CD4-positive, alpha-beta memory T cell (primary cell): Measurements from ENCODE around the gene TSR3. TPM values are rescaled to one million over a fixed set of nuclear protein-coding genes. Genes with fewer than 3 reads are reported as not detected.
A peak's percentile ranks its signal among the peaks of the same experiment; 100 is the strongest.

Experiments
- CTCF ChIA-PET: fragments of 350-600 bp; sonication (Branson Sonifier 250); formaldehyde crosslinking; loops from one replicate; lab custom pipeline; 2021; ENCODE audit warnings: inconsistent platforms; ENCODE audit not compliant: partially characterized antibody; lab: Charles Lee
- POLR2A ChIA-PET: fragments of 350-600 bp; sonication (Branson Sonifier 250); formaldehyde crosslinking; loops from one replicate; lab custom pipeline; 2021; ENCODE audit not compliant: partially characterized antibody; lab: Charles Lee
- DNase-seq, 5 donors: peaks; one replicate each; pipeline versions ENCODE4 v3.0.0 to v3.0.0-alpha.2; 2020 to 2022; ENCODE audit warnings: mixed read lengths in 1 of 5
- H3K27ac ChIP-seq: one replicate; pipeline ENCODE4 v1.7.0; 2013; ENCODE audit warnings: low read depth, low read length
- H3K27me3 ChIP-seq: 2 replicates; pipeline ENCODE4 v1.7.0; 2013; ENCODE audit warnings: mild to moderate bottlenecking, low read length, moderate library complexity; ENCODE audit not compliant: insufficient read depth
- H3K36me3 ChIP-seq: 2 replicates; pipeline ENCODE4 v1.7.0; 2013; ENCODE audit warnings: mild to moderate bottlenecking, low read length, moderate library complexity; ENCODE audit not compliant: insufficient read depth
- H3K4me1 ChIP-seq: 2 replicates; pipeline ENCODE4 v1.7.0; 2013; ENCODE audit warnings: mild to moderate bottlenecking, low read length, moderate library complexity; ENCODE audit not compliant: insufficient read depth
- H3K4me3 ChIP-seq, 2 donors: one replicate each; pipeline ENCODE4 v1.7.0; 2013; ENCODE audit warnings: low read length in 2 of 2, mild to moderate bottlenecking in 1 of 2
- H3K9me3 ChIP-seq, 2 donors: one replicate each; pipeline ENCODE4 v1.7.0; 2013; ENCODE audit warnings: low read length in 2 of 2, control low read depth in 1 of 2; ENCODE audit not compliant: control insufficient read depth in 1 of 2
- H3K27ac Mint-ChIP-seq, 7 donors: one replicate each; pipeline ENCODE4 v1.8.0; 2020 to 2021; ENCODE audit warnings: mixed read lengths in 7 of 7, mild to moderate bottlenecking in 6 of 7, inconsistent platforms in 3 of 7, moderate library complexity in 3 of 7
- H3K27me3 Mint-ChIP-seq, 2 donors: one replicate each; pipeline ENCODE4 v1.8.0; 2020 to 2021; ENCODE audit warnings: mixed read lengths in 2 of 2
- H3K36me3 Mint-ChIP-seq, 2 donors: one replicate each; pipeline ENCODE4 v1.8.0; 2020 to 2021; ENCODE audit warnings: mixed read lengths in 2 of 2, inconsistent platforms in 1 of 2, mild to moderate bottlenecking in 1 of 2
- H3K4me1 Mint-ChIP-seq, 4 donors: one replicate each; pipeline ENCODE4 v1.8.0; 2020 to 2021; ENCODE audit warnings: mixed read lengths in 4 of 4, mild to moderate bottlenecking in 1 of 4
- H3K4me3 Mint-ChIP-seq, 8 donors: one replicate each; pipeline ENCODE4 v1.8.0; 2020 to 2021; ENCODE audit warnings: mixed read lengths in 8 of 8, mild to moderate bottlenecking in 7 of 8, moderate library complexity in 6 of 8, inconsistent platforms in 3 of 8
- H3K9me3 Mint-ChIP-seq, 8 donors: one replicate each; pipeline ENCODE4 v1.8.0; 2020 to 2021; ENCODE audit warnings: mixed read lengths in 8 of 8, mild to moderate bottlenecking in 5 of 8, inconsistent platforms in 3 of 8, moderate library complexity in 1 of 8
- intact Hi-C: fragments of 100-400 bp; cut with micrococcal nuclease; formaldehyde crosslinking; loops from one replicate; pipeline ENCODE4 v1.15.1; 2023
- polyA plus RNA-seq, 2 donors: library from polyadenylated mRNA; unstranded; fragments of 300-500 nt; fragmentation: Illumina TruSeq; gene quantifications; one replicate each; pipeline ENCODE4 v1.2.3, GENCODE V29; 2021
- total RNA-seq, 2 experiments: library from RNA; stranded (reverse); gene quantifications; one replicate each; pipeline ENCODE4 v1.2.3, GENCODE V29; 2021

Gene TSR3
- total and polyA plus RNA-seq, 4 experiments from 2014 or later = 38.1 to 116 (median 69.7) TPM

DNA sequence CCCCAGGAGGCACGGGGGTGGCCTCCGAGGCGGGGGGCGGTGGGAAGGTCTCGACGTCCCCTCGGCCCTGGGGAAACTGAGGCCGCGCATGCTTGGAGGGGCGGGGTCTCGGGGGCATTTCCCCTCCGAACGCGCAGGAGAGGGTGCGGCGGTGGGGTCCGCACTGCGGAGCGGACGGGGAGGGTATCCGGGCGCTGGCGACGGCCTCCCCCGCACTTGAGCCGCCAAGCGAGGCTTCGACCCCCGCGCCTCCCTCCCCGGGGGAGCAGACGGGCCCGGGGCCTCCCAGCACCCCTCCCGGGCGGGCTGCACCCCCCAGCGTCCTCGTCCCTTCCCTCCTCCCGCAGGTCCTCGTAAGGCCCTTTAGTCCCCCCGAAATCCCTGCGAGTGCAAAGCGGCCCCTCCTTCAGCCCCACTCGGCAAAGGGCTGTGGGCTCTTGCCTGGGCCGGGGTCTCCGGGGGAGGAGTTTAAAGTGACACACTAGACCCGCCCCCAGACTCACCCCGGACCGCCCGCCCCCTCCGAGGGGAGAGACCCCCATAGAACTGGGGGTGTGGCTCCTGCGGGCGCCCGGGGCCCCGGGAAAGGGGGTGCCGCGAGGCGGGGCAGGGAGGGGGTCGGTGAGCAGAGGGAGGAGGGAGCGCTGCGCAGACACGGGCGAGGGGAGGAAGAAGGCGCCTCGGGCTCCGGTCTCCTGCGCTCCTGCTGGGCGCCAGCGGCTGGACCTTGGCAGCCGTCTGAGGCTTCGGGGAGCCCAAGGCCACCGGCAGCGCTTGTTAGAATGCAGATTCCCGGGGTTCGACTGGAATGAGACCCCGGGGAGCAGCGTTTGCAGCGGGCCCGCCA lies 17.6 kb downstream of the TSR3 start:
- Mint-ChIP-seq H3K27me3 (peaks cover 3 to 6% of the 10 kb centered on the region in 2 donors), H3K4me1 (peaks cover 7 to 26% (median 16%) of the 10 kb centered on the region in 4 donors), H3K9me3 (peaks cover 0 to 1% (median 0%) of the 10 kb centered on the region in 8 donors), H3K27ac (no peak overlapping the region), H3K4me3 (peak overlapping the region in 2 of 8 donors; percentile 17 to 67), H3K36me3 (no peaks in the 10 kb centered on the region)
- Histone ChIP-seq H3K36me3 (no peaks in the 10 kb centered on the region), H3K9me3 (no peaks in the 10 kb centered on the region), H3K4me1 (peaks cover 33% of the 10 kb centered on the region), H3K4me3 (no peak overlapping the region), H3K27me3 (peaks cover 17% of the 10 kb centered on the region), H3K27ac (no peak overlapping the region)
- DNase-seq = no peak
- intact Hi-C loops = loop anchor here (1.0 kb wide), 1 partner anchor 9 kb away; no protein-coding TSS in a partner anchor
- ChIA-PET POLR2A (interaction anchor here (0.8 to 1.5 kb wide), 2 partner anchors 8 to 9 kb away, joined by 3 to 4 read pairs; no protein-coding TSS in a partner anchor), CTCF (no interaction called here)

DNA sequence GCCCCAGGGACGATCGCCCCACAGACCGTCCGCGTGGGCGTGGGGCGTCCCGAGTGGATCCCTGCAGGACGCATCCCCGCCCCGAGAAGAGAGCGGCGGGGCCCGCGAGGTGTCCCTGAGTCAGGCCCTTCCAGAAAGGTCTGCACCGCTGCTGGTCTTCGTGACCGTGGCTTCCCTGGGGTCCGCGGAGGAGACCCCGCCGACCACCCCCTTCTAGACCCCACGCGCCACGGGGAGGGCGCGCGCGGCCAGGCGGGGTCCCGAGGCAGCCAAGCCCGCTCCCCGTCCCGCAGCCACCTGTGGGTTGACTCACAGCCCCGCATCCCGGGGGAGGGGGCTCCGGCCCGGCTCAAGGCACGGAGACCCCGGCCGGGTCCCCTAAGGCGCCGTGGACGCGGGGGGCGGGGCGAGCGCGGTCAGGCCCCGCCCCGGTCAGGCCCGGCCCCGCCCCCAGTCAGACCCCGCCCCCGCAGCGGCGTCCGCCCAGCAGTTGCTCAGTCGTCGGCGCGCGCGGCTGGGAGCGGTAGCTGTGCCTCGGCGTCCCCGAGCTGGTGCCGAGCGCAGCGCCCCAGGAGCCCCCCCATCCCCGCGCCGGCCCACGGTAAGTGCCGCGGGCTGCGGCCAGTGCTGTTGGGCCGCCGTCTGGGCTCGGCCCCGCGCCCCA lies 18.4 kb downstream of the TSR3 start, which contains the start of gene BAIAP3:
Gene BAIAP3, plus strand, starts transcription at position 497 of the 664 bp plus-strand sequence. CDS start 4,905 bp downstream, outside the sequence.
- peak within 1 kb of the TSS in 1 of 2 donors; percentile 24 for H3K4me3 ChIP-seq
- H3K27me3 ChIP-seq = peaks cover 17% of the 10 kb centered on the region
- peak in 4 of 5 donors; percentile 39 to 50 (median 42) for DNase-seq
- Mint-ChIP-seq H3K9me3 (peaks cover 0 to 1% (median 0%) of the 10 kb centered on the region in 8 donors), H3K36me3 (no peaks in the 10 kb centered on the region), H3K4me1 (peaks cover 7 to 26% (median 16%) of the 10 kb centered on the region in 4 donors), H3K27me3 (peaks cover 3 to 6% of the 10 kb centered on the region in 2 donors), H3K4me3 (peak within 1 kb of the TSS; percentile 74 to 90 (median 82)), H3K27ac (peak within 1 kb of the TSS in 6 of 7 donors; percentile 19 to 72 (median 60))
- intact Hi-C loops = loop anchor here (1.0 kb wide), 1 partner anchor 10 kb away; no protein-coding TSS in a partner anchor
- no peak within 1 kb of the TSS for H3K27ac ChIP-seq
- no peaks in the 10 kb centered on the region for H3K9me3 ChIP-seq
- POLR2A ChIA-PET = interaction anchor here (0.8 to 2.0 kb wide), 3 partner anchors 9 to 24 kb away, joined by 3 to 16 read pairs (median 6); partner anchors contain the start of gene UBE2I
- H3K36me3 ChIP-seq = no peaks in the 10 kb centered on the region
- H3K4me1 ChIP-seq = peaks cover 33% of the 10 kb centered on the region
- CTCF ChIA-PET = interaction anchor here (0.6 to 1.6 kb wide), 2 partner anchors 9 to 47 kb away, joined by 3 to 7 read pairs; no protein-coding TSS in a partner anchor

DNA sequence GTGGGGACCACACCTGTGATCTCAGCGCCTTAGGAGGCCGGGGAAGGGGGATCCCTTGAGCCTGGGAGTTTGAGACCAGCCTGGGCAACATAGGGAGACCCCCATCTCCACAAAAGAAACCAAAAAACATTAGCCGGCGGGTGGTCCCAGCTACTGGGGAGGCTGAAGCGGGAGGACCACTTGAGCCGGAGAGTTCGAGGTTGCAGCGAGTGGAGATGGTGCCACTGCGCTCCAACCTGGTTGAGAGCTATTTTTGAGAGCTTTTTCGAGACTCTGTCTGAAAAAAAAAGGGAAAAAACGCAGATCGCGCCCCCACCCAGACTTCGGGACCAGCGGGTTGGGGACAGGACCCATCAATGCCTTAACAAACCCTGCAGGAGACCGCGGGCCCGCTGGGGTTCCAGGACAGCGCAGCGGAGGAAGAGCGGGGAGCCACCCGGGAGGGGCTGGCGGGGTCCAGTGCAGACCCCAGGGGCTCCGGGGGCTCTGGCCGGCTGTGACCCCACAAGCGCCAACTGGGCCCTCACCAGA lies 19.0 kb downstream of the TSR3 start:
- DNase-seq = peak in 1 of 5 donors; percentile 29
- Histone ChIP-seq H3K4me1 (peaks cover 33% of the 10 kb centered on the region), H3K9me3 (no peaks in the 10 kb centered on the region), H3K4me3 (peak overlapping the region in 1 of 2 donors; percentile 24), H3K27ac (no peak overlapping the region), H3K27me3 (peaks cover 17% of the 10 kb centered on the region), H3K36me3 (no peaks in the 10 kb centered on the region)
- Mint-ChIP-seq H3K4me1 (peaks cover 7 to 26% (median 16%) of the 10 kb centered on the region in 4 donors), H3K27me3 (peaks cover 3 to 6% of the 10 kb centered on the region in 2 donors), H3K36me3 (no peaks in the 10 kb centered on the region), H3K27ac (peak overlapping the region in 6 of 7 donors; percentile 19 to 72 (median 60)), H3K9me3 (peaks cover 0 to 1% (median 0%) of the 10 kb centered on the region in 8 donors), H3K4me3 (peak overlapping the region; percentile 74 to 90 (median 82))
- POLR2A ChIA-PET = interaction anchor here (0.8 to 2.0 kb wide), 7 partner anchors 9 to 1950 kb away, joined by 3 to 16 read pairs (median 6); partner anchors contain the start of genes UBE2I and UQCC4
- CTCF ChIA-PET = interaction anchor here (0.6 to 1.6 kb wide), 3 partner anchors 10 to 184 kb away, joined by 3 to 7 read pairs (median 3); no protein-coding TSS in a partner anchor
- intact Hi-C loops = loop anchor here (1.0 kb wide), 2 partner anchors 8 to 11 kb away; no protein-coding TSS in a partner anchor

DNA sequence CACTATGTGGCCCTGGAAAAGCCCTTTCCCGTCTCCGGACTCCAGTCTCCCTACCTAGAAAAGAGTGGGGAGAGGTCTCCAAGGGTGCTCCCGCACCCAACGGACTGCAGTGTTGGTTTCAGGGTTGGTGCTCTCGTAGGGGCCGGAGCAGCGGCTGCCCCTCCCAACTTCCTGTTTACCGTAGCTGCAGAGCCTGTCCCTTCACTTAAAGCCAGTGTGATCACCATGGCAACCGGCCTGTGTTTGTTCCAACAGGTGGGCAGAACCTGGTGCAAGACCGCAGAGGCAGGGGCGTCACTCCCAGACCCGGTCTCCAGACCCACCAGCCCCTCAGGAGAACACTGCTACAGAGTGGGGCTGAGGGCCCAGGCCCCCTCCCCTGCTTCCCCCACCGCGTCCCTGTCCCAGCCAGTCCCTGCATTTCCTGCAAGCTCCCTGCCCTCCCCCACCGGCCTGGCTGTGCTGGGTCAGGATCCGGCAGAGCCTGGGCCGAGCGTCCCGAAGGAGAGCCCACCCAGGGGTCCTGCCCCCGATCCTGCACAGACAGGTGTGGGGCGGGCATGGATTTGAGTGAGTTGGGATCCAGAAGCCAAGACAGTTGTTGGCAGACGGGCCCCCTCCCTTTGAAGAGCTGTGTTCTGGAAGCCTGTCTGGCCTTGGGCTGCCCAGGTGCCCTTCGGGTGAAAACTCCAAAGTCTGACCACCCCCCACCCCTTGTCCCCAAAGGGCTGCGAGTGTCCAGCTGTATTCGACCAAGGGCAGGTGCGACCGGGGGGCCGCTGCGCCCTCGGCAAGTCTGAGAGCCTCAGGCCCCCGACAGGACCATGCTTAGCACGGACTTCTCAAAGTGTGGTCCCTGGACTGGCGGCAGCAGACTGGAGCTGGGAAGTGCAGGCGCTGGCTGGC lies 19.7 kb downstream of the TSR3 start:
- Mint-ChIP-seq H3K4me3 (peak overlapping the region; percentile 74 to 90 (median 82)), H3K27me3 (peaks cover 3 to 6% of the 10 kb centered on the region in 2 donors), H3K27ac (peak overlapping the region; percentile 68 to 90 (median 78)), H3K9me3 (peaks cover 0 to 1% (median 0%) of the 10 kb centered on the region in 8 donors), H3K36me3 (no peaks in the 10 kb centered on the region), H3K4me1 (peaks cover 7 to 26% (median 16%) of the 10 kb centered on the region in 4 donors)
- intact Hi-C loops = loop anchor here (1.0 kb wide), 1 partner anchor 8 kb away; no protein-coding TSS in a partner anchor
- peak overlapping the region; percentile 24 for H3K27ac ChIP-seq
- peaks cover 33% of the 10 kb centered on the region for H3K4me1 ChIP-seq
- POLR2A ChIA-PET = interaction anchor here (0.8 to 2.0 kb wide), 8 partner anchors 8 to 1951 kb away, joined by 3 to 16 read pairs (median 5); partner anchors contain the start of genes UBE2I and UQCC4
- peak overlapping the region; percentile 15 to 24 for H3K4me3 ChIP-seq
- no peaks in the 10 kb centered on the region for H3K36me3 ChIP-seq
- peaks cover 17% of the 10 kb centered on the region for H3K27me3 ChIP-seq
- H3K9me3 ChIP-seq = no peaks in the 10 kb centered on the region
- CTCF ChIA-PET = interaction anchor here (0.6 to 1.6 kb wide), 3 partner anchors 11 to 185 kb away, joined by 3 to 7 read pairs (median 3); no protein-coding TSS in a partner anchor
- peak; percentile 43 to 77 (median 52) for DNase-seq

DNA sequence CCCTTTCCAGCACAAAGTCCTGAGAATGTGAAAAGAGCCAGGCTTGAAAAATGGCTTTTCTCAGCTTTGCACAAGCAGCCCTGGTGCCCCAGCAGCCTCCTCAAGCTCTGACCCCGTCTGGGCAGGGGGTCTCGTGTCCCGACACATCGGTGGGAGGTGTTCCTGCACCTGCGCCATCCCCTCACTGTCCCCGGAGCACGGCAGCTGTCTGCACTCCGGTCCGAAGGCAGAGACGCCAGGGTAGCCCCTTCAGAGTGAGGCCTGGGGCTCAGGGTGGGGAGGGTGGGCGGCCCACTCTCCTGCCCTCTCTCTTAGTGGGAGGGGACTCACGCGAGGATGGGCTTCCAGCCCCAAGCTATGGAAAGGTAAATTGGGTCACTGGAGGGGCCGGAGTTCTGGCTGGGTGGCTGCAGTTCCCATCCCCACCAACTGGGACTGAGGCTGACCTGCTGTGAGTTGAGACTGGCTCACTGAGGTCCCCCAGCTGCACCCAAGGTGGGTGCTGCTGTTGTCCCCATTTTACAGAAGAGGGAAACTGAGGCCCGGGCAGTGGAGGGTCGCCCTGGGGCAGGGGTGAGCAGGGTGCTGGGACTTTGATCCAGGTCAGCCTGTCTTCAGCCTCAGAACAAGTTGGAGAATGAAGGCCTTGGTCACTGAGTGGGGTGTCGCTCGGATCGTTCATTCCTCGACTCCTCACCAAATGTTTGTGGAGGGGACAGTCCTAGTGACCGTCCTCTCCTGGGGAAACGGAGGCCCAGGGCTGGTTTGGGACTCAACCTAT lies 20.6 kb downstream of the TSR3 start:
- peaks cover 17% of the 10 kb centered on the region for H3K27me3 ChIP-seq
- intact Hi-C loops = no loop called here
- Mint-ChIP-seq H3K27ac (peak overlapping the region; percentile 68 to 90 (median 78)), H3K9me3 (peaks cover 0 to 1% (median 0%) of the 10 kb centered on the region in 8 donors), H3K27me3 (peaks cover 3 to 6% of the 10 kb centered on the region in 2 donors), H3K4me1 (peaks cover 10 to 26% (median 17%) of the 10 kb centered on the region in 4 donors), H3K4me3 (peak overlapping the region; percentile 60 to 90 (median 82)), H3K36me3 (peaks cover 0 to 5% of the 10 kb centered on the region in 2 donors)
- peaks cover 33% of the 10 kb centered on the region for H3K4me1 ChIP-seq
- ChIA-PET CTCF (interaction anchor here (0.8 kb wide), 1 partner anchor 29 kb away, joined by 3 read pairs; no protein-coding TSS in a partner anchor), POLR2A (interaction anchor here (1.0 to 2.0 kb wide), 7 partner anchors 11 to 279 kb away, joined by 3 to 16 read pairs (median 4); partner anchors contain the start of genes GNPTG, TSR3, UBE2I and UQCC4)
- H3K36me3 ChIP-seq = no peaks in the 10 kb centered on the region
- H3K27ac ChIP-seq = no peak overlapping the region
- H3K4me3 ChIP-seq = peak overlapping the region in 1 of 2 donors; percentile 24
- H3K9me3 ChIP-seq = no peaks in the 10 kb centered on the region
- no peak for DNase-seq
